HUES6 (cell line): Measurements from ENCODE around the gene P2RX7.
"Not testable (repeated sequence)": the region's sequence is repeated elsewhere in the genome, so short reads cannot be mapped to it uniquely, and the experiment has no call there.

Experiments
- H3K27ac ChIP-seq: 2 replicates; pipeline ENCODE4 v1.7.0; 2013; ENCODE audit warnings: low read depth, mild to moderate bottlenecking, low read length, inconsistent platforms
- H3K27me3 ChIP-seq: 2 replicates; pipeline ENCODE4 v1.6.1; 2013; ENCODE audit warnings: low read length; ENCODE audit not compliant: control insufficient read depth, insufficient read depth
- H3K36me3 ChIP-seq: 2 replicates; pipeline ENCODE4 v1.6.1; 2013; ENCODE audit warnings: low read length; ENCODE audit not compliant: control insufficient read depth, insufficient read depth
- H3K4me1 ChIP-seq: 2 replicates; pipeline ENCODE4 v1.6.1; 2013; ENCODE audit warnings: low read length; ENCODE audit not compliant: control insufficient read depth, insufficient read depth
- H3K4me3 ChIP-seq: 2 replicates; pipeline ENCODE4 v1.5.1; 2013; ENCODE audit warnings: low read depth, low read length
- H3K9ac ChIP-seq: one replicate; pipeline ENCODE4 v1.6.1; 2013; ENCODE audit warnings: mild to moderate bottlenecking, low read length
- H3K9me3 ChIP-seq: 2 replicates; pipeline ENCODE4 v1.6.1; 2013; ENCODE audit warnings: low read depth, low read length; ENCODE audit not compliant: control insufficient read depth, insufficient read depth

Gene P2RX7

DNA sequence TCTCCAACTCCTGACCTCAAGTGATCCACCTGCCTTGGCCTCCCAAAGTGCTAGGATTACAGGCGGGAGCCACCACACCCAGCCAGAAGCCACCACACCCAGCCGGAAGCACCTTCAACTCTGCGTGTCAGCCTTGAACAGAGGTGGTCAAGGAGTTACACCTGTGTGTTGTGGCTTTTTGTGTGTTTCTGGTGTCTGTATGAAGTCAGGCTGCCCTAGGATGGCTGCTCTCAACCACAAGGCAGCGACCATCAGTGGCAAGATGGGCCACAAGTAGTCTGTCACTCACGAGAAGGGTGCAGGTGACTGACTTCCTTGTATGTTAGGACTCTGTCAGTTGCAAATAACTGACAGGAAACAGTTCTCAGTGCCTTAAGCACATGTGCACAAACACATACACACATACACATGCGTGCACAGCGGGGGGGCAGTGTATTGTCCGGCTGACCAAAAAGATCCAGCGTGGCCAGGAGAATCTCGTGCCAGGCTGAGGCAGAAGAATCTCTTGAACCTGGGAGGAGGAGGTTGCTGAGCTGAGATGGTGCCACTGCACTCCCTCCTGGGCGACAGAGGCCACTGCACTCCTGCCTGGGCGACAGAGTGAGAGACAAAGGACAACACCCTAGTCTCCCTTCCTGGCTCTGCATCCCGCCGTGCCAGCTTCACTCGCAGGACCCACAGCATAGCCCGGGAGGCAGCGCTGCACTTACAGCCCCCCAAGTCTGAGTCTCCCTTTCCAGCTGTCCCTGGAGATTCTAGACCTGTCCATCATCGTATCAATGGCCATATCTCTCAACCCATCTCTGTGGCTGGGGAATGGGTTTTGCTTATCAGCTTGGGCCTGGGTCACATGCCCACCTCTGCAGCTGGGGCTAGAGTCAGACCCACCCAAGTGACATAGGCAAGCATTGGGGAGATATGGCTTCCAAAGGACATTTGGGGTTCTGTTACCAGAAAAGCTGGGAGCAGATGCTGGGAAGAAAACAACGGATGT is 90.9 kb downstream of the P2RX7 start:
- H3K27me3 ChIP-seq = no peaks in the 10 kb centered on the region
- H3K9me3 ChIP-seq = no peaks in the 10 kb centered on the region
- H3K4me3 ChIP-seq = no peak overlapping the region
- H3K27ac ChIP-seq = no peak overlapping the region
- H3K4me1 ChIP-seq = no peaks in the 10 kb centered on the region
- H3K36me3 ChIP-seq = peaks cover 15% of the 10 kb centered on the region
- H3K9ac ChIP-seq = no peak overlapping the region

- Histone ChIP-seq H3K27ac (no peak overlapping the region), H3K36me3 (peaks cover 19% of the 10 kb centered on the region), H3K9ac (no peak overlapping the region), H3K27me3 (no peaks in the 10 kb centered on the region), H3K4me3 (no peak overlapping the region), H3K4me1 (peaks cover 1% of the 10 kb centered on the region; the same call in 1 of the 2 replicates), H3K9me3 (no peaks in the 10 kb centered on the region)
Observed at GRCh38 chr12:121224591-121224990, 91.9 kb downstream of the P2RX7 start.

DNA sequence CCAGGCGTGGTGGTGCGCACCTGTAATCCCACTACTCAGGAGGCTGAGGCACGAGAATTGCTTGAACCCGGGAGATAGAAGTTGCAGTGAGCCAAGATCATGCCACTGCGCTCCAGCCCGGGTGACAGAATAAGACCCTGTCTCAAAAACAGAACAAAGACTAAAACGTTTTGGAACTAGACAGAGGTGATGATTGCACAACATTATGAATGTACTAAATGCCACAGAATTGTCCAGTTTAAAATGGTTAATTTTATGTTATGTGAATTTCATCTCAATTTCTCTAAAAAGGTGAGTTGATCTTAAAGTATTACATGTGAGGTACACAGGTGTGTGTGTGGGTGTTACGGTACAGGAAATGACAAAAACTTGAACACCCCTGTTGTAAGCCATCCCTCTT is 93.7 kb downstream of the P2RX7 start:
- H3K4me1 ChIP-seq = peaks cover 5% of the 10 kb centered on the region; the same call in 1 of the 2 replicates
- no peak overlapping the region for H3K27ac ChIP-seq
- H3K4me3 ChIP-seq = no peak overlapping the region
- no peaks in the 10 kb centered on the region for H3K27me3 ChIP-seq
- no peak overlapping the region for H3K9ac ChIP-seq
- H3K9me3 ChIP-seq = no peaks in the 10 kb centered on the region
- H3K36me3 ChIP-seq = peaks cover 19% of the 10 kb centered on the region

DNA sequence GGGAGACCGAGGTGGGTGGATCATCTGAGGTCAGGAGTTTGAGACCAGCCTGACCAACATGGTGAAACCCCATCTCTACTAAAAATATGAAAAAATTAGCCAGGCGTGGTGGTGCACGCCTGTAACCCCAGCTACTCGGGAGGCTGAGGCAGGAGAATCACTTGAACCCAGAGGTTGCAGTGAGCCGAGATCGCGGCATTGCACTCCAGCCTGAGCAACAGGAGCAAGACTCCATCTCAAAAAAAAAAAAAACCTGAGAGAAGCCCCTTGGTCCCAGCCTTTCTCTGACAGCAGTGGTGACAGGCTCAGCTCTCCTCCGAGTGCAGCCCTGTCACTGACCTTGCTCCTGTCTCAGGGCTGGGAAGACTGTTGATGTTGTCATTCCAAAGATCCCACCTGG is 94.2 kb downstream of the P2RX7 start:
- H3K36me3 ChIP-seq = peaks cover 19% of the 10 kb centered on the region
- H3K4me1 ChIP-seq, H3K27ac ChIP-seq, H3K4me3 ChIP-seq, H3K27me3 ChIP-seq, H3K9me3 ChIP-seq, H3K9ac ChIP-seq: not testable (repeated sequence)

GRCh38 chr12:121227294-121227693 is 94.6 kb downstream of the P2RX7 start:
- no peaks in the 10 kb centered on the region for H3K9me3 ChIP-seq
- H3K36me3 ChIP-seq = peaks cover 19% of the 10 kb centered on the region
- H3K4me1 ChIP-seq = peaks cover 5% of the 10 kb centered on the region; the same call in 1 of the 2 replicates
- no peak overlapping the region for H3K9ac ChIP-seq
- no peaks in the 10 kb centered on the region for H3K27me3 ChIP-seq
- H3K27ac ChIP-seq = no peak overlapping the region
- H3K4me3 ChIP-seq = no peak overlapping the region

GRCh38 chr12:121228919-121229665 is 96.4 kb downstream of the P2RX7 start:
- Histone ChIP-seq H3K36me3 (peaks cover 24% of the 10 kb centered on the region), H3K27ac (no peak overlapping the region), H3K4me1 (peaks cover 5% of the 10 kb centered on the region; the same call in 1 of the 2 replicates), H3K9me3 (no peaks in the 10 kb centered on the region), H3K4me3 (no peak overlapping the region), H3K27me3 (no peaks in the 10 kb centered on the region), H3K9ac (peak overlapping the region; percentile 26)

- not testable (repeated sequence) for H3K9me3 ChIP-seq, H3K27ac ChIP-seq, H3K27me3 ChIP-seq, H3K4me1 ChIP-seq, H3K4me3 ChIP-seq
- Histone ChIP-seq H3K36me3 (peaks cover 22% of the 10 kb centered on the region), H3K9ac (peak overlapping the region; percentile 26)
Observed at GRCh38 chr12:121229826-121230537, 97.3 kb downstream of the P2RX7 start.

- Histone ChIP-seq H3K9ac (no peak overlapping the region), H3K9me3 (no peaks in the 10 kb centered on the region), H3K27ac (no peak overlapping the region), H3K27me3 (no peaks in the 10 kb centered on the region), H3K4me1 (peaks cover 5% of the 10 kb centered on the region; the same call in 1 of the 2 replicates), H3K36me3 (peaks cover 22% of the 10 kb centered on the region), H3K4me3 (no peak overlapping the region)
Observed at GRCh38 chr12:121230538-121230907, 97.8 kb downstream of the P2RX7 start.

DNA sequence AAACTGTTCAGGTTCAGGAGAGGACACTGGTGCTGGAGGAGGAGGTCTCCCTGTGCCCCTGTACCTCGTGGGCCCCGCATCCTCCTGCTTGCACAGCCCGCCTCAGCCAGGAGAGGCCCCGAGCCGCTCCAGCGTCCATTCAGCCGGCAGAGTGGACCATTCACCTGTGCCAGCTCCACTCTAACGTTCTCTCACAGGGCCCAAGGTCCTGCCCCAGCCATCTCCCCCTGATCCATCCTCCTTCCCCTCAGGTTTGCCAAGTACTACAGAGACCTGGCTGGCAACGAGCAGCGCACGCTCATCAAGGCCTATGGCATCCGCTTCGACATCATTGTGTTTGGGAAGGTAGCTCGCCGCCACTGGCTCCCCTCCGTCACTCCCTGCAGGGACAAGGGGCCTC is 99.5 kb downstream of the P2RX7 start:
- no peak overlapping the region for H3K4me3 ChIP-seq
- H3K9ac ChIP-seq = no peak overlapping the region
- no peaks in the 10 kb centered on the region for H3K27me3 ChIP-seq
- H3K36me3 ChIP-seq = peaks cover 25% of the 10 kb centered on the region
- H3K27ac ChIP-seq = no peak overlapping the region
- peaks cover 5% of the 10 kb centered on the region; the same call in 1 of the 2 replicates for H3K4me1 ChIP-seq
- H3K9me3 ChIP-seq = no peaks in the 10 kb centered on the region

DNA sequence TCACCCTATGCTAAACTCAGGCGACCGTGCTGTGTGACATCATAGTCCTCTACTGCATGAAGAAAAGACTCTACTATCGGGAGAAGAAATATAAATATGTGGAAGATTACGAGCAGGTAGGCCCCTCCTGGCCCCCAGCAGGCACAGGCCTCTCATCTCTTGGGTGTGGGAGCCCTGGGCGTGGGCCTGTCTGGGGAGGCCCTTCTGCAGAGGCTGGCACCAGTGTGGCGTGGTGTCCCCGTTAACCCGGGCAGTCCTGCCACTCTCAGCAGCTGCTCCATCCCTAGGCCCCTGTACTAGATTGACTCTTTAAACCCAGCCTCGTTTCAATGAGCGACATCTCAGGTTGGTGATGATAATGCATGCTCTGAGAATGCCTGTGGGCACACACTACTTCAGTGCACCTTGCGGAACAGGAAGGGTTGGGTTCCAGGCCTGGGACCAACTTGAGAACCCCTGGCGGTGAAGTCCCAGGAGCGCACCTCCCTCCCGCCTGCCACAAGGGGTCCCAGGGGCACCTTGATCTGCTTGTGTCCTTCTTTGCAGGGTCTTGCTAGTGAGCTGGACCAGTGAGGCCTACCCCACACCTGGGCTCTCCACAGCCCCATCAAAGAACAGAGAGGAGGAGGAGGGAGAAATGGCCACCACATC is 100.4 kb downstream of the P2RX7 start:
- Histone ChIP-seq H3K27me3 (no peaks in the 10 kb centered on the region), H3K9ac (no peak overlapping the region), H3K9me3 (no peaks in the 10 kb centered on the region), H3K4me3 (no peak overlapping the region), H3K36me3 (peaks cover 31% of the 10 kb centered on the region), H3K4me1 (peaks cover 5% of the 10 kb centered on the region; the same call in 1 of the 2 replicates), H3K27ac (no peak overlapping the region)
